NCI-H146 treated with DMSO at 0.1 percent for 48 hours (cell line): ENCODE results near the gene TMTC3.
"Not testable (repeated sequence)": the region's sequence is repeated elsewhere in the genome, so short reads cannot be mapped to it uniquely, and the experiment has no call there.

Experiments
- DNase-seq: peaks from one replicate; lab custom pipeline; 2025; ENCODE audit not compliant: unreplicated experiment; lab: John Stamatoyannopoulos, UW

TMTC3 gene

DNA sequence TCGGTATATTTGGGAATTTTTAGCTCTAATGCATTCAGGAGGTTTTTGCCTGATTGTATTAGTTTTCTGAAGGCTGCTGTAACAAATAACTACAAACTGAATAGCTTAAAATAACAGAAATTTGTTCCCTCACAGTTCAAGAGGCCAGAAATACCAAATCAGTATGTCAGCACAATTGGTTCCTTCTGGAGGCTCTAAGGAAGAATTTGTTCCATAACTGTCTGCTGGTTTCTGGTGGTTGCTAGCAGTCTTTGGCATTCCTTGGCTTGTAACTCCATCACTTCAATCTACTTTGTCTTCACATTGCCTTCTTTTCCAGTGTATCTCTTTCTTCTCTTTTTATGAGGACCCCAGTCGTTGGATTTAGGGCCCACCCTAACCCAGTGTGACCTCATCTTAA is 21.3 kb downstream of the TMTC3 start:
- no peak for DNase-seq

DNA sequence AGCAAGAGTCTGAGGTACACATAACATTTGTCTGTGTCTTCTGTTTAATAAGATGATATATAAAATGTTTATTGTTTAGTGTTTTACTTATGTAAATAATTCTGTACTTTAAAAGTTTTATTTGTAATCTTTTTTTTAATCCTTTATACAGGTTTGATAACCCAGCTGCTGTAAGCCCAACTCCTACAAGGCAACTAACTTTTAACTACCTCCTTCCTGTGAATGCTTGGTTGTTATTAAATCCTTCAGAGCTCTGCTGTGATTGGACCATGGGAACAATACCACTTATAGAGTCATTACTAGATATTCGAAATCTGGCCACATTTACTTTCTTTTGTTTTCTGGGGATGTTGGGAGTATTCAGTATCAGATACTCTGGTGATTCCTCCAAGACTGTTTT is 24.1 kb downstream of the TMTC3 start:
- no peak for DNase-seq

DNA sequence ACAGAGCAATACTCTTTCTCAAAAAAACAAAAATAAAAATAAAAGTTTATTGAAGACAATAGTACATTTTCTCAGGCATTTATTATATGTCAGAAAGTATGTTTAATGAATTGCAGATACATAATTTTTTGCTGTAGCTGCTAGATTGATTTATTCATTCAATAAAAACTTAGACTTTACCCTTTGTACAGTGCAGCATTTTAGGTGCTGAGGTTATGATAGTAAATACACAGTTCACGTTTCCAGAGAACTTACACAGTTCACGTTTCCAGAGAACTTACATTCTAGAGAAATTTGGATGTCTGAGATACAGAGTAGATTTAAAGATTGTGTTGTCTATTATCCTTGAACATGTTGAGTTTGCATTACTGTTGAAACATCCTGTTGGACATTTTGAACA is 25.3 kb downstream of the TMTC3 start:
- no peak for DNase-seq

DNA sequence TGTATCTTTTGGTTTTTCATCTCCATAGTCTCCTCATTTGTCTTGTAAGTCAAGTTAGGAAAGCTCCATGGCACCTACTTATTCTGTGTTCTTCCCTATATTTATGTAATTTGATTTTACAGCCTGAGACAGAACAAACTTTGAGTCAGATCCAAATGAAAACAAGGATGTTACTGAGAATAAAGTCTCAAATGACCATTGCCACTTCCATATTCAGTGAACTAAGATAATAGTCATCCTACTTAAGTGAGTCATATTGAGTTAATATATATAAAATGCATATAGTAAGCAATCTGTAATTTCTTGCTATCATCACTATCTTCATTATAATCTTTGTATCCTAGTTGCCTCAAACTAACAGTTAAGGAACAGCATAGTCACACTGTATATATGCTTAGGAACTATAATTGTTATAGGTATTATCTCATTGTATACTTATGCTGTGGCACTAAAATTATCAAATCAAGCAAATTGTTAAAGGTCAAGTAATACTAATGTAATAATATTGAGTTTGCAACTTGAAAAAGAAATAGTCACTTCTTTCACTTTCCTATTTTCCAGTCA is 30.8 kb downstream of the TMTC3 start:
- DNase-seq = no peak

DNA sequence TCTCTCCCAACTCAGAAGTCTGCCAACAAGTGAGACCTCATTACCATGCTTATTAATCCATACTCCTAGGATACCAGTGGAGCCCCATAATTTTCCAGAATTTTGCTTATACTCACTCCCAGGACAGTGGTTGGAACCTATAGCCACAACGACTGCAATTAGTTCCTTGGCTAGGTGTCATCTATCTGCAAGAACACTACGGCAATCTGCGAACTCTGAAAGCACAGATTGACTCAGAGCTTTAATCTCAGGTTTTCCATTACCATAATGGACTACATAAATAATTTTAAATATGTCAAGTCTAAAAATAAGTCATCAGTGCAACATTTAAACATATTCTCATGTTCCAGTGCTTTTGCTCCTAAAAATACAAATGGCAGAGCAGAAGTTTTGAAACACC is 33.4 kb downstream of the TMTC3 start:
- no peak for DNase-seq

DNA sequence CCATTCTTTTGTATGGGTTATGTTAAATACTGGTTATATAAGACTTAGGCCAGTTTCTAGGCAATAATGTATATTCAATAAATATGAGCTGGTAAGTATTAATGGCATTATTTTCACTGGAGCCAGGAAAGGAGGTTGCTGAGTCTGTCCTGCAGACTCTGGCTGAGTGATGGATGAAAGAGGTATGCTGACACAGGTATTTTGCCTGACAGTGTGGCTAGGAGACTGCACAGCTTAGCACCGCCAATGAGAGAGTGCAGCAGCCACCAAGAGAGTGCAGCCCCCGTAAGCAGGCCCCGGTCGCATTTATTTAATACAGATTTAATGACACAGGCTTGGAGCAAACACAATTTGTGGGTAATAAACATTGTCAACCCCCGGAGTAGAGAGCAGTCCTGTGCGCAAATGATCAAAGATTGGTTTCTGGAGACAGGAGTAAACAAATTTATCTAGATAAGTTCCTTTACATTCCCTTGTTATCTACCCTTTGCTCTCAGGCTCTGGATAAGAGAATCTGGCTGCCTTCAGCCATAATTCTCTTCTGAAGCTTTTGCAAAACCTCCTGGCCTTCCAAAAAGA is 37.4 kb downstream of the TMTC3 start:
- no peak for DNase-seq

DNA sequence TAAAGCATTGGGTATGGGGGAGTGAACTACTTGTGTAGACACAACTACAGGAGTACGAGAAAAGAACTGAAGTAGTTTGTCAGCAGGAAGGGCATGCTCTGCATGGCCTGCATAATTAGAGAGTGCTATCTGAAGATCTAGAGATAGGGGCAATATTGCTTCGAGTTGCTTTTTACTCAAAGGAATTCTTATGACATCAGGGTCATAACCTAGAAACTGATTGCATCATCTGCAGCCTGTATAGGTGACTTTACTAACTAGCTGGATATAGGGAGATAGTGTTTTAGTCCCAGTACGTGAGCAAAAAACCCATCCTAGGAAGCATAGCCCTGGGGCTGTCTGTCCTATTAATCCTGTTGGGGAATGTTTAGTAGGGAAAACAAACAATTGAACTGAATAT is 39.8 kb downstream of the TMTC3 start:
- DNase-seq = no peak

DNA sequence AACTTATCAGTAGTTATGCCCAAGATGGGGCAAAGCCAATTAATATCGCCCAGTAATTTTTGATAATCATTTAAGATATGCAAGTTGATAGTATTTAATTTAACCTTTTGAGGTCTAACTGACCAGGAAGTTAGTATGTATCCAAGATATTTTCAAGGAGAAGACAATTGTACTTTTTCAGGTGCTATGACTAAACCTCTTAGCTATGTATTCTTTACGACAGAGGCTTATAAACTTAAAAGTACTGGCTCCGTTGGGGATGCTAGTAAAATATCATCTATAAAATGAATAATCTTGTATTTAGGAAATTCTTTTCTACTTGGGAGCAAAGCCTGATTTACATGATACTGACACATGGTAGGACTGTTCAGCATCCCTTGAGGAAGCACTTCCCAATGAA is 40.3 kb downstream of the TMTC3 start:
- DNase-seq = no peak

DNA sequence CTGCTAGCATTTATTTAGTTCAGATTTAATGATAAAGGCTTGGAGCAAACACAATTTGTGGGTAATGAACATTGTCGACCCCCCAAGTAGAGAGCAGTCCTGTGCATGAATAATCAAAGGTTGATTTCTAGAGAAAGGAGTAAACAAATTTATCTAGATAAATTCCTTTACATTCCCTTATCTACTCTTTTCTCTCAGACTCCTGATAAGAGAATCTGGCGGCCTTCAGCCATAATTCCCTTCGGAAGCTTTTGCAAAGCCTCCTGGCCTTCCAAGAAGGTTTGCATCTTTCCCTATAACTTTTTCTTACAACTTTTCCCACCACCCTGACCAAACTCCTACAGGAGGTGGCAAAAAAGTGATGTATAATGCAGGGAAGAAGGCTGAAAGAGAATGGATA is 42.1 kb downstream of the TMTC3 start:
- no peak for DNase-seq

DNA sequence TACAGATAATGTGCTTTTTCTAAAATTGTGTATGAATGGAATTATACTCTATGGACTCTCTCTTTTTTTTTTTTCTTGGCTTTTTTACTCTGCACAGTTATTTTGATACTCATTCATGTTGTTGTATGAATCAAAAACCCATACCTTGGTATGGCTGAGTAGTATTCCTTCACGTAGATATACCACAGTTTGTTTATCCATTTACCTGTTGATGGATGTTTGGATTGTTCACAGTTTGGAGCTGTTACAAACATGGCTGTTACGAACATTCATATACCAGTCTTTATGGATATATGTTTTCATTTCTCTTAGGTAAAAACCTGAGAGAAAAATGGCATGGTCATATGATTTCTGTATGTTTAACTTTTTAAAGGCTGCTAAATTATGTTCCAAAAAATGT is 43.2 kb downstream of the TMTC3 start:
- DNase-seq = no peak

DNA sequence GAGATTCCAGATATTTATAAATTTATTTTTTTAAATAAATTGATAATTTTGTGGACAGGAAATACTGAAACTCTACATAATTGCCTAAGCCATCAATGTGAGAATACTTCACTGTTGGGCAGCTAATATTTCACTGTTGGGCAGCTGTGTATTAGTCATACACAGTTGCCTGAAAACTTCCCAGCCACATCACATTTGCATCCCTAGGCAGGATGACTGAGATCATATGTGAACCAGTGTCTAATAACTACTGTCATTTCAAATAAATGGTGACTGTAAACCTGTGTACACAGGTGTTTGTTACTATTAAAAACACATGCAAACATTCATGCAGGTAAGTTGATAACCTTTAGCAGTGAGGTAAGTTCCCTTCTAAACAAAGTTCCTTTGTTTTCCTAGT is 43.9 kb downstream of the TMTC3 start:
- peak; percentile 87 for DNase-seq

DNA sequence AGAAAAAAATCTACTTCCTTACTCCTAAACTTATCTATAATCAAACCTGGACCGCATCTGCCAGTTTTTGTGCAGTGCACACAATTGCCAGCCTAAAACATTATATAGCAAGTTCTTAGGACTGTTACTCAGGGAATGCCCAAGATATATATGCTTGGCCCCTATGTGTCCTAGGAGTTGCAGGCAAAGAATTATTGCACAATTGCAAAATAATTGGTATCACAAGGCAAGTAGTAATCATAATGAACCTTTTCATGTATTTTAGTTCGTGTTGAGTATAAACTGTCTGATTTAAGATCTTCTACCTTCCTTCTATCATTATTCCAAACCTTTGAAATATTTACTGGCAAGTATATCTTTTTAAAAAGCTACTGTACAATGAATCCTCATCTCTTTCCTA is 45.5 kb downstream of the TMTC3 start:
- no peak for DNase-seq

DNA sequence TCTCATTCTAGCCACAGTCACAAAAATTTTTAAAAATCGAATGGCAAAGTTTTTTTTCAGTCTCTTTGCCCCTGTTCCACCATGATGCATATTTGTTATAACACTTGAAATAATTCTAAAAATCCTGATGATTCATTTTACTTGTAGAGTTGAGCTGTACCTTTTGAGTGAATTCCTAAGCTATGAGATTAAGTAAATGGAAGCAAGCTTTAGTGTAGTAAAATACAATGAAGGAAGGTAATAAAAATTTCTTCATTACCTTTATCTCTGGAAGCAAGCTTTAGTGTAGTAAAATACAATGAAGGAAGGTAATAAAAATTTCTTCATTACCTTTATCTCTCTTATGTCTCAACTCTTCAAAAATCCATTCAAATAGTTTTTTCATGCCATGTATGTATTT is 46.1 kb downstream of the TMTC3 start:
- DNase-seq = no peak

DNA sequence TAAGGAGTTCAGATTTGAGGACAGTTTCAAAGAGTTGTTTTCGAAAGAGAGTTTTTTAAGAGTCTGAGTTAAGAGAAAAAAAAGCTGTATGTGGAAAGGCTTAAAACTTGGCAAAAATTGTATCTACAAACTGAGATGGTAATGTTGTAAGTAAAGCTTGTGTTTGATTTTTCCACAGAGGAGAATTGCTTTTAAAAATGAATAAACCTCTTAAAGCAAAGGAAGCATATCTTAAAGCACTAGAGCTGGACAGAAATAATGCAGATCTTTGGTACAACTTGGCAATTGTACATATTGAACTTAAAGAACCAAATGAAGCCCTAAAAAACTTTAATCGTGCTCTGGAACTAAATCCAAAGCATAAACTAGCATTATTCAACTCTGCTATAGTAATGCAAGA is 50.3 kb downstream of the TMTC3 start:
- DNase-seq = no peak

DNA sequence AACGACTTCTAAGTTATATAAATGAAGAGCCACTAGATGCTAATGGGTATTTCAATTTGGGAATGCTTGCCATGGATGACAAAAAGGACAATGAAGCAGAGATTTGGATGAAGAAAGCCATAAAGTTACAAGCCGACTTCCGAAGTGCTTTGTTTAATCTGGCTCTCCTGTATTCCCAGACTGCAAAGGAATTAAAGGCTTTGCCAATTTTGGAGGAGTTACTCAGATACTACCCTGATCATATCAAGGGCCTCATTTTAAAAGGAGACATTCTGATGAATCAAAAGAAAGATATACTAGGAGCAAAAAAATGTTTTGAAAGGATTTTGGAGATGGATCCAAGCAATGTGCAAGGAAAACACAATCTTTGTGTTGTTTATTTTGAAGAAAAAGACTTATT is 52.8 kb downstream of the TMTC3 start:
- DNase-seq = no peak

DNA sequence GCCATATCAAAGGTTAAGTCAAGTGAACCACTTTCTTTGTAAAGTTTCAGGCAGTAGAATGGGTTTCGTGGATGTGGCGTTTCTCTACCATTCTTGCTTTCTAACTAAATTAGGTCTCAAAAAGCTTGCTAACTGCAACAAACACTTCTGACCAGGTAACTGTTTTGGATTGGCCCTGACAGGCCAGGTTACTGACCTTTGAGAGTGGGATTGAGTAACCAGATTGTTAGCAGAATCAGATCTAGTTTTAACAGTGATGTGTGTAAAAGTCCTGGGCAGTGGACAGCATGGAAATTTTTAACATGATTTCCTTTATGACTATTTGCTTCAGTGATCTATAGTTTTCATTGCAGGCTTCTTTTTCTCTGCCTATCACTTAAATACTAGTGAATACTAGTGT is 57.9 kb downstream of the TMTC3 start:
- DNase-seq = no peak

DNA sequence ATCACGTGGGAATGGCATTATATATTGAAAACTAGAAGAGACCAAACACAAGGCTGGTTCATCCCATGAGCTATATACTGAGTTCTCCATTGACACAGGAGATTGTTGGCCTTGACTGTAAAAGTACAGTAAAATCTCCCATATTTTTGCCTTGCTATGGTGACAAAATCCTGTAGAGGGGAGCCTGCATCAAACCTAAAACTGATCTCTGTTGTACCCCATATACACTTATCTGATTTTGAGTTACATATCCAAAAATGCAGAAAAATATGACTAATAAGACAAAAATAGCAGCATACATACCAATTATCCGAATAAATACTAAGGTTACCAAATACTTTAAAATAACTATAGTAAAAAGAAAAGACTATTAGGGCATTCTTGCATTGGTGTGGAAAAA is 60.4 kb downstream of the TMTC3 start:
- DNase-seq = no peak

DNA sequence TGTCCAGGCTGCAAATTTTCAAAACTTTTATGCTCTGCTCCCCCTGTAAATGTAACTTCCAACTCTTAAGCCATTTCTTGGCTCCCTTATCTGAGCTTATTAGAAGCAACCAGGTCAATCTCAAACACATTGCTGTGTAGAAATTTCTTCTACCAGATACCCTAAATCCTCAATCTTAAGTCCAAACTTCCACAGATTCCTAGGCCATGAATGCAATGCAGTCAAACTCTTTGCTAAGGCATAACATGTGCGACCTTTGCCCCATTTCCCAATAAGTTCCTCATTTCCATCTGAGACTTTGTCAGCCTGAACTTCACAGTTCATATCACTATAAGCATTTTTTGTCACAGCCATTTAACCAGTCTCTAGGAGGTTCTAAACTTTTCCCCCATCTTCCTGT is 64.5 kb downstream of the TMTC3 start:
- no peak for DNase-seq

DNA sequence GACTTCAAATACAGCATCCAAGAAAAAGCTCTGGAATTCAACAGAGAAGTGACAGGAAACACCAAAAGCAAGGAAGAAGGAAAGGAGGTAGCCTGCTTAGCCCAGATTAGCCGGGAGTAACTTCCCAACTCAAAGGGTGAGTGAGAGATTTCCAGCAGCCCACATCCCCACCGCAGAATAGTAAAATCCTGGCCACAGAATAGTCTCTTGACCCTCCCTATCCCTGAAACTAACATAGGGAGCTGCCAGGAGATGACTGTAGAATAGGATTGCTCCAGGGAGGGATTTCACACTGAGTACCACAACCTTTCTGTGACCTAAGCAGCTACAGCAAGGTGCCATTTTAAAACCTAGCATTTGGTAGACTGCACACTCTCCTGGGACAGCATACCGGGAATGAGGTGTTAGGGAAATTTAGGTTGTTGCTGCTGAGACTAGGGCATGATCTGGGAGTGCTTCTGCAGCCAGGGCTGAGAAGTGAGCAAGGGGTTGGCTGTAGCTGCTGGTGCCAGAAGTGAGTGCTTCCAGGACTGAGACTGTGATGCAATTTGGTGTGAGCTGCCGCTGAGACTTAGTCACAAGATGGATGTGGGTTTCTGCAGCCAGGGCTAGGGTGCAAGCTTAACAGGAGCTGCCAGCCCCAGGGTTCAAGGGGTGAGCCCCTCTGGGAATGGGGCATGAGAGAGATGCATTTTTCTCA is 66.0 kb downstream of the TMTC3 start:
- no peak for DNase-seq

DNA sequence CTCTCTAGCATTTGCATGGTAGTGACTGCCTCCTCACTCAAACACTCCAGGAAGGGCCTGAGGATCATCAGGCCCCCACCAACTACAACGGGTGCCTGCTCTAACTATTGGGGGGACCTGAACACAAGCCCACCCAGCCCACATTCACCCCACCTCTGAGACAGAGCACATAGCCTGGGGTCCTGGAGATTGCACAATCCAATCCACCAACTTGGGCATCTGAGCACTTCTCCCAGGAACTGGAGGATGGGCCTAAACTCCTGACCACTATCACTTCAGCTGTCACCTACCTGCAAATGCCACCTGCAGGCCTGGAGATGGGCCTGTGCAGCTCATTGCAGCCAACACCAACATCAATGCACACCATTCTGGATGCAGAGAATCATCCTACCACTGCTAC is 66.6 kb downstream of the TMTC3 start:
- no peak for DNase-seq

DNA sequence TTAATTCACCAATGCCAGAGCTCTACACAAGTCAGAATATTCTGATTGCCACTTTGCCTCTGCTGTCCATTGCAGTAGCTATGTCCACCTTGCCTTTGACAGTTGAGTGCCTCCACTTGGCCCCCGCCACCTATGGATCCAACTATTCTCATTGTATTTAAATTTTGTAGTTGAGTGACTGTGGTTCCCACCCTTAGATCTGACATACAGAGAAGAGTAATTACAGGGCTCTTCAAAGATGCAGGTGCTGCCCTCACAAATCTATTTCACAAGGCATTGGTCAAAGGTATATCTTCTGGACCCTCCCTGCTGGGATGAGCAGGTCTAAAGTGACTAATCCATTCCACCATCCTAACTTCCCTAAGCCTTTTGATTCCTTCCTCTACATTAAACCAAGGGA is 68.2 kb downstream of the TMTC3 start:
- DNase-seq = not testable (repeated sequence)

DNA sequence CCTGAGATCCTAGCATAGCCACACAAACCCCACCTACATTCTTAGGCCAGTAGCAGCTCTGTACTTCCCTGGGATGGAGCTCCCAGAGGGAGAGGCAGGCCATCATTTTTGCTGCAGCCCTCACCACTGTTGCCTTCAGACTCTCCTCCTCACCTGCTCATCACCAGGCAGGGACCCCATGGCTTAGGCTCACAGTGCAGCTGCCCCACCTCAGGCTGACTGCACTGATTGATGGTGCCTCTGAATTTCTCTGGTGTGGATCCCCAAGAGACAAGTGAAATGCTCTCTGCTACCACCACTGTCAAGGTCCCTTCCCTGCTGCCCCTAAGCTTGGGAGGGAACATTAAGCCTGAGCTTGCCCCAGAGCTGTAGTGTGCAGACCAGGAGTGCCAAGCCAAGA is 76.2 kb downstream of the TMTC3 start:
- no peak for DNase-seq

DNA sequence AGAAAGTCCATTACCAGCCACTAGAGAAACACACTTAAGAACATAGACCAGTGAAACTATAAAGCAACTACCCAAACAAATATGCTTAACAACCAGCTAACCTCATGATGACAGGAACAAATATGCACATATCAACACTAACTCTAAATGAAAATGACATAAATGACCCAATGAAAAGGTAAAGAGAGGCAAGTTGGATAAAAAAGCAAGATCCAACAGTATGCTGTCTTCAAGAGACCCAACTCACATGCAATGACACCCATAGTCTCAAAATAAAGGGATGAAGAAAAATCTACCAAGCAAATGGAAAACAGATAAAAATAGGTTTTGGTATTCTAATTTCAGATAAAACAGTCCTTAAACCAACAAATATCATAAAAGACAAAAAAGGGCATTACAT is 77.8 kb downstream of the TMTC3 start:
- no peak for DNase-seq
